Activated CD4-positive, alpha-beta memory T cell treated with anti-CD3 and anti-CD28 coated beads for 36 hours (primary cell): ENCODE measurements around the gene THADA. TPM values are rescaled to one million over a fixed set of nuclear protein-coding genes. Genes with fewer than 3 reads are reported as not detected.

Experiments
- CTCF ChIA-PET: fragments of 350-600 bp; sonication (Branson Sonifier 250); formaldehyde crosslinking; loops from one replicate; lab custom pipeline; 2021; ENCODE audit warnings: antibody characterized with exemption, inconsistent platforms; lab: Charles Lee
- POLR2A ChIA-PET: fragments of 350-600 bp; sonication (Branson Sonifier 250); formaldehyde crosslinking; loops from one replicate; lab custom pipeline; 2021; ENCODE audit warnings: antibody characterized with exemption; lab: Charles Lee
- DNase-seq: peaks from one replicate; pipeline ENCODE4 v3.0.0-alpha.2; 2020
- H3K27ac Mint-ChIP-seq: one replicate; pipeline ENCODE4 v1.8.0; 2021; ENCODE audit warnings: mixed read lengths
- H3K27me3 Mint-ChIP-seq: one replicate; pipeline ENCODE4 v1.8.0; 2021; ENCODE audit warnings: mixed read lengths
- H3K36me3 Mint-ChIP-seq: one replicate; pipeline ENCODE4 v1.8.0; 2021; ENCODE audit warnings: mixed read lengths
- H3K4me1 Mint-ChIP-seq: one replicate; pipeline ENCODE4 v1.8.0; 2021; ENCODE audit warnings: low read depth, mixed read lengths
- H3K4me3 Mint-ChIP-seq: one replicate; pipeline ENCODE4 v1.8.0; 2021; ENCODE audit warnings: mild to moderate bottlenecking, mixed read lengths
- H3K9me3 Mint-ChIP-seq: one replicate; pipeline ENCODE4 v1.8.0; 2021; ENCODE audit warnings: mixed read lengths
- intact Hi-C: fragments of 100-400 bp; cut with micrococcal nuclease; formaldehyde crosslinking; loops from one replicate; pipeline ENCODE4 v1.15.1; 2023
- total RNA-seq, 2 experiments: library from RNA; stranded (reverse); gene quantifications; one replicate each; pipeline ENCODE4 v1.2.3, GENCODE V29; 2021

Gene THADA
- total RNA-seq, 2 experiments from 2014 or later = 39.0 to 46.6 TPM

DNA sequence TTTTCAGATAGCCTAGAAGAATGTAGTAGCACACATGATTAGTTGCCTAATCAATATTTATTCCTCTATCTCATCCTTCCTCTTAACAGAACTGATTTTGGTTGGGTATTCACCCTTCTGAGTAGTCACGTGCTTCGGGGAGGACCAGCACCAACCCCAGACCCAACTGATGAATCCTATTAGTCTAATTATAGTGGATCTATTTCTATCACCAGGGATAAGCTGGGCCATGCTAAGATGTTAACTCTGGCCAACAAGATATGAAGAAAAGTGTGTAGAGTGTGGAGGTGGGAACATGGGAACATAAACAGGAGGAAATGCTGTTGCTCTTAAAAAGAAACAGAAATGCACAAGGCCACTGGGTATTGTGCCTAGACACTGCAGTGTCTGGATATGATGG lies 119.9 kb downstream of the THADA start:
- DNase-seq = no peak
- Mint-ChIP-seq H3K27ac (no peak overlapping the region), H3K36me3 (peaks cover 14% of the 10 kb centered on the region), H3K4me3 (no peak overlapping the region), H3K4me1 (peaks cover 8% of the 10 kb centered on the region), H3K9me3 (no peaks in the 10 kb centered on the region), H3K27me3 (no peaks in the 10 kb centered on the region)
- POLR2A ChIA-PET = interaction anchor here (0.6 kb wide), 1 partner anchor 204 kb away, joined by 3 read pairs; no protein-coding TSS in a partner anchor
- CTCF ChIA-PET = interaction anchor here (0.6 to 2.0 kb wide), 4 partner anchors 9 to 375 kb away, joined by 3 to 20 read pairs (median 3); no protein-coding TSS in a partner anchor
- intact Hi-C loops = loop anchor here (5.0 kb wide), 1 partner anchor 184 kb away; no protein-coding TSS in a partner anchor

DNA sequence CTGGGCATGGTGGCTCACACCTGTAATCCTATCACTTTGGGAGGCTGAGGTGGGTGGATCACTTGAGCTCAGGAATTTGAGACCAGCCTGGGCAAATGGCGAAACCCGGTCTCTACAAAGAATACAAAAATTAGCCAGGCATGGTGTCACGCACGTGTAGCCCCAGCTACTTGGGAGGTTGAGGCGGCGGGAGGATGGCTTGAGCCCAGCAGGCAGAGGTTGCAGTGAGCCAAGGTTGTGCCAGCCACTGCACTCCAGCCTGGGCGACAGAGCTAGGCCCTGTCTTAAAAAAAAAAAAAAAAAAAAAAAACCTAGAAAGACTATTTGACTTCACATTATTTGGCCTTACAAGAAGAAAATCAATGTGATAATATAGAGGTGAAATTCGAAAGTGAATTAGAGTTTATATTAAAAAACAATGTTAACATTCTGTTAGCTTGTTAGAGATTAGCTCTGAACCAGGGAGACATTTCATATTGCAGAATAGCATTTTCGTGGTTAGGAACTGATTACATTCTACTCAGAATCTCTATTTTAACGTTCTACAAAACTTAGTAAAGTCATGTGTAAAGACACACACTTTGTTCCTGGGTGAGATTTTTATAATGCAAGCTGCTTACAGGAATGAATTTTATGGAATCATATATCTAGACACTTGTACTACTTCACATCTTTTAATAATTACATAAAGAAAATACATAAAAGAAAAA lies 120.5 kb downstream of the THADA start:
- no peak overlapping the region for H3K27ac Mint-ChIP-seq
- no peak for DNase-seq
- POLR2A ChIA-PET = interaction anchor here (0.6 kb wide), 1 partner anchor 204 kb away, joined by 3 read pairs; no protein-coding TSS in a partner anchor
- intact Hi-C loops = loop anchor here (5.0 kb wide), 1 partner anchor 183 kb away; no protein-coding TSS in a partner anchor
- H3K36me3 Mint-ChIP-seq = peaks cover 14% of the 10 kb centered on the region
- no peaks in the 10 kb centered on the region for H3K9me3 Mint-ChIP-seq
- no peak overlapping the region for H3K4me3 Mint-ChIP-seq
- CTCF ChIA-PET = interaction anchor here (0.6 to 2.0 kb wide), 4 partner anchors 10 to 375 kb away, joined by 3 to 20 read pairs (median 3); no protein-coding TSS in a partner anchor
- H3K4me1 Mint-ChIP-seq = peaks cover 8% of the 10 kb centered on the region
- no peaks in the 10 kb centered on the region for H3K27me3 Mint-ChIP-seq

DNA sequence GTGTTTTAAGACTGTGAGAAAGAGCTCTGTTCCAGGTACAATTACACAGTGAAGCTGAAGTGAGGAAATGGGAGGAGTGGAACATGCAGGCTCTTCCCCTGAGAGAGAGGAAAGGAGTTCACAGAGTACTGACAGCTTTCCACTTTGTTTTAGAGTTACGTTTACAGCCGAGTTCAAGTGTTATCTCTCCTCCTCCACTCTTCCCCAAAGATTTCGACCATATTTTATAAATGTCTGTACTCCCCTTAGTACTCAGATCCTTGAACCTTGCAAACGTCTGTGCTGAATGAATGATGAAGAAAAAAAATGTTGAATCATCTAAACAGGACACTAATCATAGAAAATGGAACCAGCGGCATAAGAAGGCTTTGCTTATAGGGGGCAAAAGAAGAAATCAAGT lies 121.6 kb downstream of the THADA start:
- H3K4me3 Mint-ChIP-seq = no peak overlapping the region
- H3K4me1 Mint-ChIP-seq = peaks cover 7% of the 10 kb centered on the region
- intact Hi-C loops = no loop called here
- H3K9me3 Mint-ChIP-seq = no peaks in the 10 kb centered on the region
- no peak for DNase-seq
- no peak overlapping the region for H3K27ac Mint-ChIP-seq
- ChIA-PET POLR2A (no interaction called here), CTCF (no interaction called here)
- H3K36me3 Mint-ChIP-seq = peaks cover 11% of the 10 kb centered on the region
- H3K27me3 Mint-ChIP-seq = no peaks in the 10 kb centered on the region

DNA sequence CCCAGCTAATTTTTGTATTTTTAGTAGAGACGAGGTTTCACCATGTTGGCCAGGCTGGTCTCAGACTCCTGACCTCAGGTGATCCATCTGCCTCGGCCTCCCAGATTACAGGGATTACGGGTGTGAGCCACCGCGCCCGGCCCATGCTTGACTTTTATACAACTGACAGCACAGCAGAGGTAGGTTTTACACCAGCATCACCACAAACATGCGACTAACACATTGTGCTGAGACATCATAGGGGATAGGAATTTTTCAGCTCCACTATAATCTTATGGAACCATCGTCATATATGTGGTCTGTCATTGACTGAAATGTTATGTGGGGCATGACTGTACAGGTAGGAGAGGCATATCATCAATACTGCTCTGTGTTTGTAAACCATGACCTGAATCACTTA lies 122.1 kb downstream of the THADA start:
- H3K4me3 Mint-ChIP-seq = no peak overlapping the region
- ChIA-PET CTCF (no interaction called here), POLR2A (no interaction called here)
- H3K9me3 Mint-ChIP-seq = no peaks in the 10 kb centered on the region
- peaks cover 11% of the 10 kb centered on the region for H3K36me3 Mint-ChIP-seq
- no peaks in the 10 kb centered on the region for H3K27me3 Mint-ChIP-seq
- H3K27ac Mint-ChIP-seq = no peak overlapping the region
- peaks cover 6% of the 10 kb centered on the region for H3K4me1 Mint-ChIP-seq
- intact Hi-C loops = no loop called here
- DNase-seq = no peak

DNA sequence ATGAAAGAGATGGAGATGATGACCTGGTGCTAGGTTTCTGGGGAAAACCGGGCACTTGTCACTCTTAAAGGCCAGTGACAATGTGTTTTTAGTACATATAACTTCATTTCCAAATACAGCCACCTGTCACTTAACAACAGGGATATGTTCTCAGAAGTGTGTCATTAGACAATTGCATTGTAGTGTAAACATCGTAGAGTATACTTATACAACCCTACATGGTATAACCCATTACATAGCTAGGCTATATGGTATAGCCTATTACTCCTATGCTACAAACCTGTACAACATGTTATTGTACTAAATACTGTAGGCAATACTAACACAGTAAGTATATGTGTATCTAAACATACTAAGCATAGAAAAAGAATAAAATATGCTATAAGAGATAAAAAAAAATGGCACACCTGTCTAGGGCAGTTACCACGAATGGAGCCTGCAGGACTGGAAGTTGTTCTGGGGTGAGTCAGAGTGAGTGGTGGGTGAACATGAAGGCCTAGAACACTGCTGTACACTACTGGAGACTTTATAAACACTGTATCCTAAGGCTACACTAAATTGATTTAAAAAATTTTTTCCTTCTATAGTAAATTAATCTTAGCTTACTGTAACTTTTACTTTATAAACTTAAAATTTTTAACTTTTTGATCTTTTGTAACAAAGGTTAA lies 123.2 kb downstream of the THADA start:
- no peak overlapping the region for H3K27ac Mint-ChIP-seq
- H3K4me3 Mint-ChIP-seq = no peak overlapping the region
- no peaks in the 10 kb centered on the region for H3K9me3 Mint-ChIP-seq
- CTCF ChIA-PET = no interaction called here
- H3K27me3 Mint-ChIP-seq = no peaks in the 10 kb centered on the region
- H3K4me1 Mint-ChIP-seq = no peaks in the 10 kb centered on the region
- DNase-seq = no peak
- intact Hi-C loops = no loop called here
- H3K36me3 Mint-ChIP-seq = peaks cover 11% of the 10 kb centered on the region
- POLR2A ChIA-PET = no interaction called here

DNA sequence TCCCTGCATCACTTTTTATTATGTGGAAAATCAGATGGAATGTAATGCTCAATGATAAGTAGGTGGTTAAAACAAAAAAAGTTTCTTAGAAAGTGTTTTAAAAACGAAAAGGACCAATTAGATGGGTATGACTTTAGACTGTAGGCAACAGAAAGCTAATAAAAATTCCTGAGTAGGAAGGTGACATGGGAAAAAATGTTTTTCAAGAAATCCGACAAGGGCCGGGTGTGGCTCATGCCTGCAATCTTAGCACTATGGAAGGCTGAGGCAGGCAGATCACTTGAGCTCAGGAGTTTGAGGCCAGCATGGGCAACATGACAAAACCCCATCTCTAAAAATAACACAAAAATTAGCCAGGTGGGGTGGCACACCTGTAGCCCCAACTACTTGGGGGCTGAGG lies 126.1 kb downstream of the THADA start:
- H3K4me1 Mint-ChIP-seq = no peaks in the 10 kb centered on the region
- ChIA-PET CTCF (no interaction called here), POLR2A (no interaction called here)
- no peaks in the 10 kb centered on the region for H3K27me3 Mint-ChIP-seq
- H3K9me3 Mint-ChIP-seq = no peaks in the 10 kb centered on the region
- H3K27ac Mint-ChIP-seq = no peak overlapping the region
- no peak overlapping the region for H3K4me3 Mint-ChIP-seq
- no peak for DNase-seq
- H3K36me3 Mint-ChIP-seq = peaks cover 12% of the 10 kb centered on the region
- intact Hi-C loops = no loop called here

DNA sequence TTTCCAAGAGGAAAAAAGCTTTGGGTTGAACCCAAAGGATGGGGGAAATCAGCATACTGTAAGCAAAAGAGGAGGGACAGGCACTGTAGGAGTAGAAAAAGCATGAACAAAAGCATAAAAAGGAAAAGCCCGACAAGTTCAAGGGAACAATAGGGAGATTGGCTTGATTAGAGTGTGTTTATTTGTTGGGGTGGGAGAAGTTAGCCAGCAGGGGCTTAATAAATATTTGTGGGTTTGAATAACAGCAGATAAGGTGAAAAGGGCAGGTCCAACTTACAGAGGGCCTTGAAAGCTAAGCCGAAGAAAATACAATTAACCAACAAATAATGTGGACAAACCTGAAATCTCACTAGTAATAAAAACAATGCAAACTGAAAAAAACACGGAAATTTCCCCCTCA lies 126.7 kb downstream of the THADA start:
- Mint-ChIP-seq H3K36me3 (peaks cover 14% of the 10 kb centered on the region), H3K4me3 (no peak overlapping the region), H3K27ac (no peak overlapping the region), H3K9me3 (no peaks in the 10 kb centered on the region), H3K27me3 (no peaks in the 10 kb centered on the region), H3K4me1 (no peaks in the 10 kb centered on the region)
- CTCF ChIA-PET = no interaction called here
- POLR2A ChIA-PET = no interaction called here
- intact Hi-C loops = no loop called here
- no peak for DNase-seq

DNA sequence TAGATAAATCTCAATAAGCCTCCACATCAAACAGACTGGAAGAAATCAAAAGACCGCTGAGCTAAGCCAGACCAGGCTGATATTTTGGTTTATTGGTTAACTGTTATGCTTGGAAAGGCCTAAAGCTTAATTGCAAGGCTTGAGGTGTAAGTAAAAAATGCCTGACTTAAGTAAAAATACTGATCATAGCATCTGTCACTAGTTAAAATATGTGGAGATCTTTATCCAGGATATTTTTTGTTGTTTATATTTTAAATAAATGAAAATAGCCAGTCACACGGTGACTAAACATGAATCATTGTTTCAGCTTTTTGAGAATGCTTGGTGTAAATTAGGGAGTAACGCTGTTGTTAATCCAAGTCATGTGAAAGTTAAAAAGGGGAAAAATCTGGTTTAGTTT lies 127.9 kb downstream of the THADA start:
- H3K27me3 Mint-ChIP-seq = no peaks in the 10 kb centered on the region

DNA sequence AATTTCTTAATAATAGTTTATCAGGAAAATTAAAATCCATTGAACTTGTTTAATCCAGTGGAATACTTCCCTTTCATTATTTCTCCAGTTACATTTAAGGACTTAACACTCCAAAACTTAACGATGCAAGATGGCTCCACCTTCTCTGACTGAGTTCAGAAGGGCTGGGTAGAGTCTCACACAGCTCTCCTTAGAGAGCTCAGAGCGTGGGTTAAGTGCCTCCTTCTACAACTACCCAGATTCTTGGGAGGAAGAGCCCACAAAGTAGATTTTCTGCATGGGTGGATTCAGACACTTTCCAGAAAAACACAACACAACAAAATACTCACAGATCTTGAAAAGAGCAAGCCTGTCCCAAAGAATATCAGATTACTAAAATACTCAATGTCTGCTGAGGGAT lies 130.6 kb downstream of the THADA start:
- no peak overlapping the region for H3K27ac Mint-ChIP-seq
- POLR2A ChIA-PET = no interaction called here

More for the DNA sequence above, 127.9 kb downstream of the THADA start:
- H3K4me3 Mint-ChIP-seq = no peak overlapping the region
- H3K27ac Mint-ChIP-seq = no peak overlapping the region
- intact Hi-C loops = no loop called here
- POLR2A ChIA-PET = interaction anchor here (0.6 kb wide), 1 partner anchor 591 kb away, joined by 3 read pairs; no protein-coding TSS in a partner anchor
- H3K4me1 Mint-ChIP-seq = no peaks in the 10 kb centered on the region
- CTCF ChIA-PET = interaction anchor here (0.9 to 1.0 kb wide), 2 partner anchors 17 to 74 kb away, joined by 3 to 4 read pairs; no protein-coding TSS in a partner anchor
- DNase-seq = no peak
- H3K9me3 Mint-ChIP-seq = no peaks in the 10 kb centered on the region
- H3K36me3 Mint-ChIP-seq = peaks cover 12% of the 10 kb centered on the region

DNA sequence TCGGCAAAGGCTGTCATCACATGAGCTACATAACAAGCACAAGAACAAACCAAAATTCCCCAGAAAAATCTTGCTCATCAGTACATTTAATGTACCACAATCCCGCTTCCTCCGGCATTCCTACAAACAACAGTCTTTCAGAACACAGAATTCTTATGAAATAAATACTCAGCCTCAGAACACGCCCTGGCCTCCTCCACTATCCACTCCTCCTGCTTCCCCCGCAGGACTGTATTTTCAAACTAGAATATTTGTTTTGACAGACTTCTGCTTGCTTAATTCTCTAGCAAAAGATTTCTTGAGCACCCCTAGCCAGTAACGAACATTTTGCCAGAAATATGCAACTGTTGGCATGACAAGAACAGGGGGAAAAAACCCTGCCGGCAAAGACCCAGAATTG lies 131.2 kb downstream of the THADA start:
- CTCF ChIA-PET = no interaction called here
- Mint-ChIP-seq H3K9me3 (no peaks in the 10 kb centered on the region), H3K4me1 (no peaks in the 10 kb centered on the region), H3K4me3 (no peak overlapping the region), H3K27ac (no peak overlapping the region), H3K36me3 (peaks cover 13% of the 10 kb centered on the region), H3K27me3 (no peaks in the 10 kb centered on the region)
- intact Hi-C loops = no loop called here
- no peak for DNase-seq
- POLR2A ChIA-PET = no interaction called here

More for the DNA sequence above, 130.6 kb downstream of the THADA start:
- H3K36me3 Mint-ChIP-seq = peaks cover 13% of the 10 kb centered on the region
- no peak overlapping the region for H3K4me3 Mint-ChIP-seq
- no peak for DNase-seq
- CTCF ChIA-PET = no interaction called here
- no peaks in the 10 kb centered on the region for H3K4me1 Mint-ChIP-seq
- intact Hi-C loops = no loop called here
- no peaks in the 10 kb centered on the region for H3K9me3 Mint-ChIP-seq
- H3K27me3 Mint-ChIP-seq = no peaks in the 10 kb centered on the region

DNA sequence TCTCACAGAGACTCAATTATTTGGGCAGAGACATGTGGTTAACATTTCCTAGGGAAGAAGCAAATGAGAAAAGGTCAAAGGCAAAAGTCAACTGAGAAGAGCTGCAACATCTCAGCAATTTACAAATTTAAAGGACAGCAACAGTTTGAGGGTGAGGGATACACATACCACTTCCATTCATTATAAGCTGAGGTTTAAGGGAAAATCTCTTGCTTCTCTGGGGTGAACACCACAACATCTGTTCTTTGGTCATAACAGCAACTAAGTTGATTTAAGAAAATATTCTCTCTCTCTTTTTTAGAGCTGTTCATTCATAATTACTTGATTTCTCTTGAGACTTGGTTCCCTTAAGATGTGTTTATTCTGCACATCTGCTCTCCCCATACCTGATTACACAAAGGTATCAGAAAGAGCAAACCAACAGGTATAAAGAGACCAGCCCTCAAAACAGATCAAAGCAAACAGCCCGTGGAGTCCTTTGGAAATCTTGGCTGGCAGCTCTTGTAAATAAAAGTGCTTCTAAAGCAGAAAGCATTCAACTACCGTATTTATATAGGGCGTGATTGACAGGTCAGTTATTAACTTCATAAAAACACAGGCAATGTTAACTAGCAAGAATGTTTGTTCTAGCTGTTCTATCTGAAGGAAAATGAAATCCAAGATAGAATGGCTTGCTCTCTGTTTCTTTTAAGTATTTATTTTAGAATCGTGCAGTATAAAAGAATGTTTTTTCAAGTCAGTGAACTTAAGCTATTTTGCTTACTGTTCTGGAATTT lies 132.8 kb downstream of the THADA start:
- peaks cover 15% of the 10 kb centered on the region for H3K36me3 Mint-ChIP-seq
- H3K4me1 Mint-ChIP-seq = no peaks in the 10 kb centered on the region
- H3K4me3 Mint-ChIP-seq = no peak overlapping the region
- POLR2A ChIA-PET = no interaction called here
- H3K27me3 Mint-ChIP-seq = no peaks in the 10 kb centered on the region
- H3K9me3 Mint-ChIP-seq = no peaks in the 10 kb centered on the region
- CTCF ChIA-PET = no interaction called here
- DNase-seq = no peak
- intact Hi-C loops = no loop called here
- no peak overlapping the region for H3K27ac Mint-ChIP-seq
